Gastrocnemius medialis (tissue), 4 donors: ENCODE measurements around the gene MYRIP. TPM values are rescaled to one million over a fixed set of nuclear protein-coding genes. Genes with fewer than 3 reads are reported as not detected.
"Not testable (repeated sequence)": the region's sequence is repeated elsewhere in the genome, so short reads cannot be mapped to it uniquely, and the experiment has no call there.

Experiments used
- ATAC-seq, 2 donors: fragments of 150-250 bp; one replicate each; pipeline ENCODE4 v1.9.1; 2016
- DNase-seq, 2 donors: peaks; one replicate each; pipeline ENCODE4 v3.0.0-alpha.2; 2019
- H3K27ac ChIP-seq, 4 donors: fragments of 200-600 bp; sonication (generic); 1 replicate in 1 of 4; 2 replicates in 3 of 4; pipeline ENCODE4 v1.5.1; 2016 to 2018; ENCODE audit warnings: mild to moderate bottlenecking in 2 of 4, moderate library complexity in 1 of 4
- H3K27me3 ChIP-seq, 3 donors: fragments of 200-600 bp; sonication (generic) in 2 of 3; 1 replicate in 1 of 3; 2 replicates in 2 of 3; pipeline versions ENCODE4 v1.5.1 to v1.6.0; 2016 to 2019; ENCODE audit warnings: mild to moderate bottlenecking in 1 of 3, moderate library complexity in 1 of 3
- H3K36me3 ChIP-seq, 2 donors: fragments of 200-600 bp; sonication (generic) in 1 of 2; one replicate each; pipeline ENCODE4 v1.5.1; 2017 to 2018
- H3K4me1 ChIP-seq, 2 donors: fragments of 200-600 bp; sonication (generic) in 1 of 2; one replicate each; pipeline ENCODE4 v1.5.1; 2016 to 2017; ENCODE audit warnings: mild to moderate bottlenecking in 2 of 2
- H3K4me3 ChIP-seq, 4 donors: fragments of 200-600 bp; sonication (generic) in 3 of 4; 1 replicate in 1 of 4; 2 replicates in 3 of 4; pipeline ENCODE4 v1.5.1; 2016 to 2019; ENCODE audit warnings: mild to moderate bottlenecking in 2 of 4
- H3K9me3 ChIP-seq, 3 donors: fragments of 200-600 bp; sonication (generic) in 2 of 3; 1 replicate in 1 of 3; 2 replicates in 2 of 3; pipeline ENCODE4 v1.5.1; 2016 to 2019
- CTCF ChIP-seq, 5 experiments: fragments of 450-650 bp in 3 of 5; fragments of 200-600 bp in 2 of 5; sonication (generic) in 2 of 5; IDR thresholded peaks in 4 of 5; conservative IDR thresholded peaks in 1 of 5; 1 replicate in 4 of 5; 2 replicates in 1 of 5; pipeline ENCODE4 v1.5.1; 2016 to 2019; ENCODE audit warnings: antibody characterized with exemption in 5 of 5, mild to moderate bottlenecking in 3 of 5, moderate library complexity in 3 of 5
- POLR2A ChIP-seq, 2 donors: fragments of 450-650 bp; IDR thresholded peaks; one replicate each; pipeline ENCODE4 v1.6.1; 2017; ENCODE audit warnings: antibody characterized with exemption in 2 of 2, mild to moderate bottlenecking in 2 of 2, moderate library complexity in 2 of 2
- in situ Hi-C, 4 donors: fragments of 200-750 bp; cut with MboI; loops; one replicate each; pipeline versions ENCODE4 v1.15.0 to v1.8.0; 2017; ENCODE audit warnings: low sequenced_read_pairs in 4 of 4
- intact Hi-C: fragments of 100-400 bp; cut with DNase I; formaldehyde crosslinking; loops from one replicate; pipeline ENCODE4 v1.15.1; 2023; ENCODE audit warnings: low total_unique reads
- total RNA-seq, 4 donors: library from RNA; depleted of rRNA; stranded (reverse); fragments of >200 nt; gene quantifications; one replicate each; pipeline versions ENCODE4 v1.1.0 to v1.2.3, GENCODE V29; 2016

MYRIP gene
- total RNA-seq, 4 donors from 2014 or later, result 0.66 to 1.9 (median 1.5) TPM

DNA sequence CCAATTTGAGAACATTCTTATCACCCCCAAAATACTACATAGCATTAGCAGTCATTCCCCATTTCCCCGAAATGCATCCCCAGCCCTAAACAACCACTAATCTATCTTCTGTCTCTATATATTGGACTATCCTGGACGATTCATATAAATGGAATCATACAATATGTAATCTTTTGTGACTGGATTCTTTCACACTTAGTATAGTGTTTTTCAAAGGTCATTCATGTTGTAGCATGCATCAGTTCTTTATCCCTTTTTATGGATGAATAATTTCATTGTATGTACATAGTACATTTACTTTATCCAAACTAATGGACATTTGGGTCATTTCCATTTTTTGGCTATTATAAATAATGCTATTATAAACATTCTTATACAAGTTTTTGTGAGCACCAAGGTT, 472.6 kb downstream of the MYRIP start:
- in situ Hi-C loops, result no loop called here
- no peak for DNase-seq
- H3K36me3 ChIP-seq, result no peaks in the 10 kb centered on the region
- no peaks in the 10 kb centered on the region for H3K27me3 ChIP-seq
- TF ChIP-seq POLR2A (IDR thresholded peaks at IDR 0.05), result no peak
- no peak for TF ChIP-seq CTCF (IDR thresholded peaks at IDR 0.05 in 4 of 5, conservative IDR thresholded peaks at IDR 0.05 in 1 of 5)
- no peak overlapping the region for H3K27ac ChIP-seq
- H3K4me3 ChIP-seq, result no peak overlapping the region
- no peak for ATAC-seq
- H3K4me1 ChIP-seq, result no peaks in the 10 kb centered on the region
- no peaks in the 10 kb centered on the region for H3K9me3 ChIP-seq
- intact Hi-C loops, result no loop called here

DNA sequence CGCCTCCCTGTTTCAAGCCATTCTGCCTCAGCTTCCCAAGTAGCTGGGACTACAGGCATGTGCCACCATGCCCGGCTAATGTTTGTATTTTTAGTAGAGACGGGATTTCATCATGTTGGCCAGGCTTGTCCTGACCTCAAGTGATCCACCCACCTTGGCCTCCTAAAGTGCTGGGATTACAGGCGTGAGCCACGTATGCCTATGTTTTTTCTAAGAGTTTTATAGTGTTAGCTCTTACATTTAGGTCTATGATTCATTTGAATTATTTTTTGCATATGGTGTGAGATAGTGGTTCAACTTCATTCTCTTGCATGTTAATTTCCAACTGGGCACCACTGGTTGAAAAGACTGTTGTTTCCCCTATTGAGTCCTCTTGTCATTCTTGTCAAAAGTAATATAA, 473.6 kb downstream of the MYRIP start:
- intact Hi-C loops, in situ Hi-C loops, DNase-seq, H3K9me3 ChIP-seq, H3K36me3 ChIP-seq, H3K4me3 ChIP-seq, H3K27ac ChIP-seq, ATAC-seq, H3K27me3 ChIP-seq, H3K4me1 ChIP-seq: not testable (repeated sequence)

DNA sequence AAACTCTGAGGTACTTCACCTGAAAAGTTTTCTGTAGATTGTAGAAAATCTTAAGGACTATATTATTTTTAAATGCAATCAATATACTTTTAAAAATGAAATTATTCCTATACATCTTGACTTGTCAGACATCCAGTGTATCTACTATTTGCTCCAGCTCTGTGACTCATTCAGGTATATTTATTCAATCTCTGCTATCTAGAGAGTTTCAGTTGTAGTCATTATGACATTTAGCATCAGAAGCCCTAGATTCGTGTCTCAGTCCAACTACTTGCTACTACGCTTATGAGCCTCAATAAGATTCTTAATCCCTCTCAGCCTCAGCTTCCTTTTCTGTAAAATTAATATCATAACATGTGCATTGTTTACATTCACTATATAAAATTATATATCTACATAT, 477.8 kb downstream of the MYRIP start:
- Histone ChIP-seq H3K27me3 (no peaks in the 10 kb centered on the region), H3K4me3 (no peak overlapping the region), H3K27ac (no peak overlapping the region), H3K9me3 (no peaks in the 10 kb centered on the region), H3K36me3 (no peaks in the 10 kb centered on the region), H3K4me1 (no peaks in the 10 kb centered on the region)
- in situ Hi-C loops, result no loop called here
- ATAC-seq (no peak), DNase-seq (no peak)
- intact Hi-C loops, result no loop called here
- no peak for TF ChIP-seq POLR2A (IDR thresholded peaks at IDR 0.05)
- no peak for TF ChIP-seq CTCF (IDR thresholded peaks at IDR 0.05 in 4 of 5, conservative IDR thresholded peaks at IDR 0.05 in 1 of 5)

GRCh38 chr3:40290396-40290795, 481.0 kb downstream of the MYRIP start:
- Histone ChIP-seq H3K36me3 (no peaks in the 10 kb centered on the region), H3K4me1 (no peaks in the 10 kb centered on the region), H3K4me3 (no peak overlapping the region), H3K27me3 (no peaks in the 10 kb centered on the region), H3K9me3 (no peaks in the 10 kb centered on the region), H3K27ac (no peak overlapping the region)
- no peak for TF ChIP-seq CTCF (IDR thresholded peaks at IDR 0.05 in 4 of 5, conservative IDR thresholded peaks at IDR 0.05 in 1 of 5)
- TF ChIP-seq POLR2A (IDR thresholded peaks at IDR 0.05), result no peak
- intact Hi-C loops (no loop called here), in situ Hi-C loops (no loop called here)
- no peak for ATAC-seq
- DNase-seq, result no peak

- Histone ChIP-seq H3K27ac (no peak overlapping the region), H3K36me3 (no peaks in the 10 kb centered on the region), H3K9me3 (no peaks in the 10 kb centered on the region), H3K4me3 (no peak overlapping the region), H3K27me3 (no peaks in the 10 kb centered on the region), H3K4me1 (no peaks in the 10 kb centered on the region)
- intact Hi-C loops, result no loop called here
- ATAC-seq, result no peak
- no peak for DNase-seq
- TF ChIP-seq POLR2A (IDR thresholded peaks at IDR 0.05) (no peak), CTCF (IDR thresholded peaks at IDR 0.05 in 4 of 5, conservative IDR thresholded peaks at IDR 0.05 in 1 of 5) (no peak)
- in situ Hi-C loops, result no loop called here
These were observed 482.1 kb downstream of the MYRIP start for GRCh38 chr3:40291471-40291870.
